OCI-LY1 (cell line): ENCODE measurements around the gene EXOC6B.

Experiments
- H2AFZ ChIP-seq: fragments of 200-600 bp; sonication (generic), shearing (Covaris generic); 2 replicates; pipeline ENCODE4 v1.6.0; 2014; ENCODE audit warnings: antibody characterized with exemption, mild to moderate bottlenecking, low read length
- H3F3A ChIP-seq: fragments of 200-600 bp; sonication (generic), shearing (Covaris generic); 2 replicates; pipeline ENCODE4 v1.6.0; 2014; ENCODE audit warnings: mild to moderate bottlenecking, antibody characterized with exemption, low read length, moderate library complexity; ENCODE audit not compliant: insufficient read depth
- H3K27ac ChIP-seq: fragments of 200-600 bp; sonication (generic); 2 replicates; pipeline ENCODE4 v1.5.1; 2014; ENCODE audit warnings: low read length, mixed run types, mild to moderate bottlenecking, low read depth; ENCODE audit not compliant: poor library complexity, severe bottlenecking
- H3K27me3 ChIP-seq: fragments of 200-600 bp; sonication (generic); 2 replicates; pipeline ENCODE4 v1.6.0; 2014; ENCODE audit warnings: antibody characterized with exemption, mild to moderate bottlenecking, low read length, moderate library complexity; ENCODE audit not compliant: insufficient read depth
- H3K36me3 ChIP-seq: fragments of 200-600 bp; sonication (generic); 2 replicates; pipeline ENCODE4 v1.6.1; 2014; ENCODE audit warnings: mild to moderate bottlenecking, antibody characterized with exemption, low read length, moderate library complexity, mixed read lengths; ENCODE audit not compliant: insufficient read depth
- H3K4me1 ChIP-seq: fragments of 200-600 bp; sonication (generic); 2 replicates; pipeline ENCODE4 v1.5.1; 2014; ENCODE audit warnings: mild to moderate bottlenecking, low read length, moderate library complexity; ENCODE audit not compliant: insufficient read depth, severe bottlenecking
- H3K4me2 ChIP-seq: fragments of 200-600 bp; sonication (generic), shearing (Covaris generic); 2 replicates; pipeline ENCODE4 v1.6.1; 2014; ENCODE audit warnings: low read length
- H3K4me3 ChIP-seq: fragments of 200-600 bp; sonication (generic); 2 replicates; pipeline ENCODE4 v1.5.1; 2014; ENCODE audit warnings: low read length, low read depth, mild to moderate bottlenecking, mixed read lengths; ENCODE audit not compliant: poor library complexity, severe bottlenecking
- H3K79me2 ChIP-seq: fragments of 200-600 bp; shearing (Covaris generic); 2 replicates; pipeline ENCODE4 v1.6.1; 2016; ENCODE audit warnings: mixed run types, low read length, mixed read lengths; ENCODE audit not compliant: insufficient read depth
- H3K9ac ChIP-seq: fragments of 200-600 bp; sonication (generic), shearing (Covaris generic); 2 replicates; pipeline ENCODE4 v1.6.1; 2014; ENCODE audit warnings: mild to moderate bottlenecking, low read length, mixed read lengths
- H3K9me2 ChIP-seq: fragments of 200-600 bp; sonication (generic), shearing (Covaris generic); 2 replicates; pipeline ENCODE4 v1.6.1; 2014; ENCODE audit warnings: low read depth, mild to moderate bottlenecking, low read length, mixed read lengths
- H3K9me3 ChIP-seq: fragments of 200-600 bp; shearing (Covaris generic); 2 replicates; pipeline ENCODE4 v1.6.1; 2014; ENCODE audit warnings: low read length, mixed read lengths
- H4K20me1 ChIP-seq: fragments of 200-600 bp; sonication (generic), shearing (Covaris generic); 2 replicates; pipeline ENCODE4 v1.6.0; 2016; ENCODE audit warnings: mild to moderate bottlenecking, low read length; ENCODE audit not compliant: insufficient read depth
- CTCF ChIP-seq: fragments of 200-600 bp; sonication (generic), shearing (Covaris generic); IDR thresholded peaks from 2 replicates; pipeline ENCODE4 v1.5.1; 2017; ENCODE audit warnings: mild to moderate bottlenecking, antibody characterized with exemption, low read length, moderate library complexity, mixed read lengths
- EZH2 ChIP-seq: fragments of 200-600 bp; sonication (generic), shearing (Covaris generic); IDR thresholded peaks from 2 replicates; pipeline ENCODE4 v1.8.0; 2017; ENCODE audit warnings: borderline replicate concordance, mixed run types, mild to moderate bottlenecking, antibody characterized with exemption, low read length, moderate library complexity, mixed read lengths

The EXOC6B gene

GRCh38 chr2:72204786-72205503 is 620.9 kb downstream of the EXOC6B start:
- Histone ChIP-seq H3K4me1 (no peaks in the 10 kb centered on the region), H3F3A (no peaks in the 10 kb centered on the region), H3K4me2 (no peak overlapping the region), H3K9me2 (no peaks in the 10 kb centered on the region), H3K27ac (no peak overlapping the region), H3K27me3 (no peaks in the 10 kb centered on the region), H3K9ac (no peak overlapping the region), H2AFZ (no peak overlapping the region), H4K20me1 (no peaks in the 10 kb centered on the region), H3K4me3 (no peak overlapping the region), H3K36me3 (no peaks in the 10 kb centered on the region), H3K79me2 (no peaks in the 10 kb centered on the region), H3K9me3 (no peaks in the 10 kb centered on the region)
- TF ChIP-seq EZH2: no peak
- TF ChIP-seq CTCF: no peak

GRCh38 chr2:72204156-72204785 is 621.6 kb downstream of the EXOC6B start:
- no peaks in the 10 kb centered on the region for H4K20me1 ChIP-seq
- TF ChIP-seq EZH2 (no peak), CTCF (no peak)
- no peak overlapping the region for H3K4me2 ChIP-seq
- no peaks in the 10 kb centered on the region for H3K27me3 ChIP-seq
- H3K27ac ChIP-seq: no peak overlapping the region
- no peak overlapping the region for H3K4me3 ChIP-seq
- H2AFZ ChIP-seq: no peak overlapping the region
- H3K9ac ChIP-seq: no peak overlapping the region
- no peaks in the 10 kb centered on the region for H3K4me1 ChIP-seq
- H3K9me3 ChIP-seq: no peaks in the 10 kb centered on the region
- H3K36me3 ChIP-seq: no peaks in the 10 kb centered on the region
- H3K79me2 ChIP-seq: no peaks in the 10 kb centered on the region
- no peaks in the 10 kb centered on the region for H3K9me2 ChIP-seq
- H3F3A ChIP-seq: no peaks in the 10 kb centered on the region

- no peak overlapping the region for H3K9ac ChIP-seq
- no peaks in the 10 kb centered on the region for H3K9me3 ChIP-seq
- no peaks in the 10 kb centered on the region for H3K27me3 ChIP-seq
- H3K4me2 ChIP-seq: no peak overlapping the region
- H3K36me3 ChIP-seq: no peaks in the 10 kb centered on the region
- no peak overlapping the region for H3K27ac ChIP-seq
- H3K79me2 ChIP-seq: no peaks in the 10 kb centered on the region
- H3K4me3 ChIP-seq: no peak overlapping the region
- no peaks in the 10 kb centered on the region for H3K9me2 ChIP-seq
- TF ChIP-seq CTCF (no peak), EZH2 (no peak)
- H4K20me1 ChIP-seq: no peaks in the 10 kb centered on the region
- no peaks in the 10 kb centered on the region for H3F3A ChIP-seq
- no peaks in the 10 kb centered on the region for H3K4me1 ChIP-seq
- no peak overlapping the region for H2AFZ ChIP-seq
Measured at GRCh38 chr2:72198532-72199241, 627.1 kb downstream of the EXOC6B start.
